Hematopoietic multipotent progenitor cell treated with erythropoietin and hydrocortisone succinate and interleukin-3 and kit ligand, for 15 days (in vitro differentiated cells): ENCODE data around the gene AP1M2.
"Not testable (repeated sequence)": the region's sequence is repeated elsewhere in the genome, so short reads cannot be mapped to it uniquely, and the experiment has no call there.

Experiments used
- DNase-seq: peaks from one replicate; pipeline ENCODE4 v3.0.0-alpha.2; 2015; ENCODE audit warnings: low spot score

The AP1M2 gene

GRCh38 chr19:10565028-10565566, 22.0 kb downstream of the AP1M2 start:
- DNase-seq = peak; percentile 71

GRCh38 chr19:10562609-10563008, 24.5 kb downstream of the AP1M2 start:
- no peak for DNase-seq

- no peak for DNase-seq
These were observed 27.0 kb downstream of the AP1M2 start for GRCh38 chr19:10560154-10560553.

- DNase-seq = no peak
These were observed 29.4 kb downstream of the AP1M2 start for GRCh38 chr19:10557603-10558197.

- no peak for DNase-seq
These were observed 31.5 kb downstream of the AP1M2 start for GRCh38 chr19:10555610-10555973.

GRCh38 chr19:10554760-10555609, 32.1 kb downstream of the AP1M2 start:
- DNase-seq = no peak

GRCh38 chr19:10553943-10554381, 33.1 kb downstream of the AP1M2 start:
- DNase-seq = no peak

- no peak for DNase-seq
These were observed 33.9 kb downstream of the AP1M2 start for GRCh38 chr19:10553087-10553667.

GRCh38 chr19:10552510-10553053, 34.5 kb downstream of the AP1M2 start:
- DNase-seq = no peak

GRCh38 chr19:10551698-10552301, 35.3 kb downstream of the AP1M2 start:
- peak; percentile 53 for DNase-seq

GRCh38 chr19:10551006-10551405, 36.1 kb downstream of the AP1M2 start:
- not testable (repeated sequence) for DNase-seq

- DNase-seq = no peak
These were observed 36.8 kb downstream of the AP1M2 start for GRCh38 chr19:10550336-10550735.

- no peak for DNase-seq
These were observed 37.4 kb downstream of the AP1M2 start for GRCh38 chr19:10549733-10550132.

GRCh38 chr19:10548746-10549276, 38.3 kb downstream of the AP1M2 start:
- DNase-seq = no peak

GRCh38 chr19:10546817-10547216, 40.3 kb downstream of the AP1M2 start:
- no peak for DNase-seq

GRCh38 chr19:10544753-10545251, 42.3 kb downstream of the AP1M2 start:
- DNase-seq = no peak

- DNase-seq = peak; percentile 63
These were observed 42.8 kb downstream of the AP1M2 start for GRCh38 chr19:10544242-10544752.

GRCh38 chr19:10543420-10544241, 43.5 kb downstream of the AP1M2 start, which contains the start of gene ATG4D:
ATG4D (plus strand) TSS chr19:10543904; CDS start chr19:10544091, 187 bp downstream.
- peak; percentile 97 for DNase-seq

GRCh38 chr19:10543059-10543419, 44.1 kb downstream of the AP1M2 start:
- DNase-seq = no peak

- DNase-seq = not testable (repeated sequence)
These were observed 48.1 kb downstream of the AP1M2 start for GRCh38 chr19:10539016-10539415.
